Measurements from ENCODE around the gene TRAPPC12.

The TRAPPC12 gene

DNA sequence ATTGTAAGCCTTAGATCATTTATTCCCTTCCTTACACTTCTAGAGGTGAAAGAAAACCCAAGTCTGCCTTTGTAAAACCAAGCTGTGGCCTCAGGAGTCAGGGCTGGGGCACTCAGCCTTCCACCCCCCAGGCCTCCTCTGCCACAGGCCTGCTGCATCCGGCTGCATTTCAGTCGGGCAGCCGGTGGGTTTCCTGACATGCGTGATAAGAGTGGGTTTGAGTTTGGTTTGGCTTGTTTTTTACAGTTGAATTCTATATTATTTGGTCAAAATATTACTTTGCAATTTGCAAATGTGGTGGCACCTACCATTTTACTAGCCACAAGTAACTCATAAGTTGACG, 97.5 kb downstream of the TRAPPC12 start:
- TF ChIP-seq, protein P1, sequence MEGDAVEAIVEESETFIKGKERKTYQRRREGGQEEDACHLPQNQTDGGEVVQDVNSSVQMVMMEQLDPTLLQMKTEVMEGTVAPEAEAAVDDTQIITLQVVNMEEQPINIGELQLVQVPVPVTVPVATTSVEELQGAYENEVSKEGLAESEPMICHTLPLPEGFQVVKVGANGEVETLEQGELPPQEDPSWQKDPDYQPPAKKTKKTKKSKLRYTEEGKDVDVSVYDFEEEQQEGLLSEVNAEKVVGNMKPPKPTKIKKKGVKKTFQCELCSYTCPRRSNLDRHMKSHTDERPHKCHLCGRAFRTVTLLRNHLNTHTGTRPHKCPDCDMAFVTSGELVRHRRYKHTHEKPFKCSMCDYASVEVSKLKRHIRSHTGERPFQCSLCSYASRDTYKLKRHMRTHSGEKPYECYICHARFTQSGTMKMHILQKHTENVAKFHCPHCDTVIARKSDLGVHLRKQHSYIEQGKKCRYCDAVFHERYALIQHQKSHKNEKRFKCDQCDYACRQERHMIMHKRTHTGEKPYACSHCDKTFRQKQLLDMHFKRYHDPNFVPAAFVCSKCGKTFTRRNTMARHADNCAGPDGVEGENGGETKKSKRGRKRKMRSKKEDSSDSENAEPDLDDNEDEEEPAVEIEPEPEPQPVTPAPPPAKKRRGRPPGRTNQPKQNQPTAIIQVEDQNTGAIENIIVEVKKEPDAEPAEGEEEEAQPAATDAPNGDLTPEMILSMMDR (IDR thresholded peaks at IDR 0.05; ENCODE audit: borderline replicate concordance, insufficient read depth, low read depth, low read length) = no peak
- H3K4me3 ChIP-seq (ENCODE audit: low read depth, low read length) = no peak overlapping the region

DNA sequence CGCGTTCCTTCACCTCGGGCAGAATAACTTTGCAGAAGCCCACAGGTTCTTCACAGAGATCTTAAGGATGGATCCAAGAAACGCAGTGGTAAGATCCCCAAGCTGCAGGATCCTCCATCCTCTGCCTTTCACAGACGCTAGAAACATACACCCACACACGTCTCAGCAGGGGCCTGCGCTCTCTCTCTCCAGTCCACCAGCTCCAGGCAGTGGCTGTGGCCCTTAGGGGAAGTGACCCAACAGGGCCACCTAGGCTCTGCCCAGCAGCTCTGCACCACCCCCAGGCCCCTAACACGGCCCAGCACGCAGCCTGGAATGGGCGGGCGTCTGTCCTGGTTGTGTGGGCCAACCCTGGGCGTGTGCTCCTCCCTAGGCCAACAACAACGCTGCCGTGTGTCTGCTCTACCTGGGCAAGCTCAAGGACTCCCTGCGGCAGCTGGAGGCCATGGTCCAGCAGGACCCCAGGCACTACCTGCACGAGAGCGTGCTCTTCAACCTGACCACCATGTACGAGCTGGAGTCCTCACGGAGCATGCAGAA, 99.4 kb downstream of the TRAPPC12 start:
- TF ChIP-seq, protein P1 (IDR thresholded peaks at IDR 0.05; ENCODE audit: borderline replicate concordance, insufficient read depth, low read depth, low read length) = no peak
- no peak overlapping the region for H3K4me3 ChIP-seq (ENCODE audit: low read depth, low read length)

DNA sequence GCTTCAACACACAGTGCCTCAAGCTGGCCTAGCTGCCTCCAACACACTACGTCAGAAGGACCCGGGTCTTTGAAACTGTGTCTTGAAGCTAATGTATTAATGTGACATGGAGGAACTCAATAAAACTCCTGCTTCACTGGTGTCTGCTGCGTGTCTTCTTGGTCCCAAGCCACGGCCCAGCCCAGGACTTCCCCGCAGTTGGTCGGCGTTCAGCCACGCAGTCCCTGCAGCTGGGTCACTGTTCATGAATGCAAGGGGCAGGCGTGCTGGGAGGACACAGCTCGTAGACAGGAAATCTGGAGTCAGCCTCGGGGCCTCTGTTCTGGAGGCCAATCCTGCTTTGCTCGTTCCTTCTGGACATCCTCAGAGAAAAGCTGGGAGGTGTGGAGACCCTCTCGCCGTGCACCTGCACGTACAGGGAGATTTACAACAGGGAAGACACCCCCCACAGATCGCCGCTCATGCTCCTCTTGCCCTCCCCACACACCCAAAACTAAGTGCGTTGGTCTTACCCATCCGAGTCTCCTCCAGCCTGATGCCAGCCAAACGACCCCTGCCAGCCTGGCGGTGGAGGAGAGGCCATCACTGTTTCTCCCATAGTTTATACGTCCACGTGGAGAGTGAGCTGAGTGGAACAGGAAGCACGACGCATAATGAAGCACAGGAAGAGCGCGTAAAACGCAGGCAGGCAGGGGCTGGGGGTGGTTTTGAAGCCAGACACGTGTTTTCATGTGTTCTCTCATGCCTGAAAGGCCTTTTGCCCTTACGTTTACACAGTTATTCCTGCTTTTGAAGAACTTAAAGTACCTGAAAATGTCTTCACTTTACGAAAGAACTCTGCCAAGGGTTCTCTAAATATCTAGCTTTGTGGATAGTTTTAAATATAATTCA, 100.2 kb downstream of the TRAPPC12 start:
- TF ChIP-seq, protein P1 (IDR thresholded peaks at IDR 0.05; ENCODE audit: borderline replicate concordance, insufficient read depth, low read depth, low read length) = no peak

DNA sequence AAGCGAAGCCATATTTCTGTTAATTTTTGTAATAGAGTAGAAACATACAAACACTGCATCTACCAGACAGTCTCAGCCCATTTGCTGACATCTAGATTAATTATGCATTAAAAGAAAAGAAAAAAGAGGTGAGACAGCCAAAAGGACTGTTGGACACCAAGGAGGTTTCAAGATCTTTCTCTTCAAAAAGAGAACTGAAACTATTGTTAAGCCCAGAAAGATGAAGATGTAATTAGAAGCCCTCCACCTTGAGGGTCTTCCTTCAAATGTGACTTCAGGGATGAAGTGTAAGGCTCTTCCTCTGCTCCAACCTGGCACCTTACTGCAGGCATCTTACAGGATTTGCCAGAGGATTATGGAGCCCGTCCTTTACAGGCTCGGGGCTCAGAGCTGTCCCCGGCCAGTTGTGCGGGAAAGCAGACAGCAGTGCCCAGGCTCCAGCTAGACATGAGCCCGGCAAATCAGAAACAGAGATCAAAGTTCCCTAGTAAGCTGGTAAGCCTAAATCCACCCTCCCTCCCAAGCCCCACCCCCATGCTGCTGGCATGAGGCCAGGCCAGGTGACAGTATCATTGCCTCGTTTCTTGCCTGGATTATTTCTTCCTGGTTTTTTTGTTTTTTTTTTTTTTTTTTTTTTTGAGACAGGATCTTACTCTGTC, 101.0 kb downstream of the TRAPPC12 start:
- no peak overlapping the region for H3K4me3 ChIP-seq (ENCODE audit: low read depth, low read length)
- TF ChIP-seq, protein P1 (IDR thresholded peaks at IDR 0.05; ENCODE audit: borderline replicate concordance, insufficient read depth, low read depth, low read length) = no peak

More for the DNA sequence above, 100.2 kb downstream of the TRAPPC12 start:
- no peak overlapping the region for H3K4me3 ChIP-seq (ENCODE audit: low read depth, low read length)

DNA sequence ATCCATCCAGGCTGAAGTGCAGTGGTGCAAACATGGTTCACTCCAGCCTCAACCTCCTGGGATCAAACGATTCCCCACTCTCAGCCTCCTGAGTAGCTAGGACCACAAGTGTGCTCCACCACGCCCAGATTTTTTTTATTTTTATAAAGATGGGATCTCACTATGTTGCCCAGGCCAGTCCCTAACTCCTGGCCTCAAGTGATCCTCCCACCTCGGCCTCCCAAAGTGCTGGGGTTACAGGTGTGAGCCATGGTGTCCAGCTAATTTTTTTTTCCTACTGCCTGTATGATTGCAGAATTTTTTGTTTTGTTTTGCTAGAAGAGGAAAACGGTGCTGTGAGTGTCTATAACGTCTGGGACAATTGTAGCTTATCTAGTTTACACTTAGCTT, 101.5 kb downstream of the TRAPPC12 start:
- no peak overlapping the region for H3K4me3 ChIP-seq (ENCODE audit: low read depth, low read length)
- TF ChIP-seq, protein P1 (IDR thresholded peaks at IDR 0.05; ENCODE audit: borderline replicate concordance, insufficient read depth, low read depth, low read length) = no peak

DNA sequence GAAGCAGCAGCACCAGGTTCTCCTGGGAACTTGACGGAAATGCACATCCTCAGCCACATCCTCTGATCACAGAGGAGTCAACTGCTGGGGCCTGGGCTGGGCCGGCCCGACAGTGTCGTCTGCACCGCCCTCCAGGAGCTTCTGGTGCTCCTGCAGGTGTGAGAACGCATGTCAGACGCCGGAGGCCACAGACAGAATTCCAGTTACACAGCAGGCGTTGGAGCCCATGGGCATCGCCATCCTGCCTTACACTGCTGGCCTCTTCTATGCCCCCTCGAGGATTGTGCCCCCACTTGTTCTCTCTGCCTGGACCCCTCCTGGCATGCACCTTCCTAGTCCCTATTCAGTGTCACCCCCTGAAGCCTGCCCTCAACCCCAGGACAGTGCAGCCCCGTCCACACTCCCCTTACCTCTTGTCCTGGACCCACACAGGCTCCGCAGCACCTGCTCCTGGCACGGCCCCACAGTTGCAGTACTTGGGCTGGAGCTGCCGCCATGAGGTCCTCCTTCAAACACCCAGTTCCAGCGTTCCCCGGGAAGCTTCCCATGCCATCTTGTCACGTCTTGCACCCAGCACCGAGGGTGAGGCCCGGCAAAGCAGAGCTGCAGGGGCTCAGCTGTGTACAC, 102.4 kb downstream of the TRAPPC12 start:
- no peak overlapping the region for H3K4me3 ChIP-seq (ENCODE audit: low read depth, low read length)
- TF ChIP-seq, protein P1 (IDR thresholded peaks at IDR 0.05; ENCODE audit: borderline replicate concordance, insufficient read depth, low read depth, low read length) = no peak

Data from GM12875 (cell line).